NCI-H2196 (cell line): ENCODE data around the gene EPB41L4A.
"Not testable (repeated sequence)": the region's sequence is repeated elsewhere in the genome, so short reads cannot be mapped to it uniquely, and the experiment has no call there.

Source experiments
- DNase-seq: peaks from one replicate; lab custom pipeline; 2025; ENCODE audit not compliant: unreplicated experiment; lab: John Stamatoyannopoulos, UW

EPB41L4A gene

GRCh38 chr5:112258571-112258970, 160.5 kb downstream of the EPB41L4A start:
- DNase-seq, result no peak

- no peak for DNase-seq
Measured at GRCh38 chr5:112257976-112258375, 161.1 kb downstream of the EPB41L4A start.

GRCh38 chr5:112257005-112257404, 162.1 kb downstream of the EPB41L4A start:
- DNase-seq, result no peak

GRCh38 chr5:112254303-112254702, 164.8 kb downstream of the EPB41L4A start:
- DNase-seq, result no peak

- no peak for DNase-seq
Measured at GRCh38 chr5:112253478-112254250, 165.4 kb downstream of the EPB41L4A start.

GRCh38 chr5:112250551-112250950, 168.5 kb downstream of the EPB41L4A start:
- DNase-seq, result no peak

- no peak for DNase-seq
Measured at GRCh38 chr5:112248623-112249022, 170.5 kb downstream of the EPB41L4A start.

- no peak for DNase-seq
Measured at GRCh38 chr5:112247960-112248359, 171.1 kb downstream of the EPB41L4A start.

- DNase-seq, result no peak
Measured at GRCh38 chr5:112245656-112246055, 173.4 kb downstream of the EPB41L4A start.

GRCh38 chr5:112239996-112240395, 179.1 kb downstream of the EPB41L4A start:
- DNase-seq, result no peak

GRCh38 chr5:112238473-112238872, 180.6 kb downstream of the EPB41L4A start:
- DNase-seq, result no peak

- DNase-seq, result no peak
Measured at GRCh38 chr5:112237456-112237855, 181.6 kb downstream of the EPB41L4A start.

- DNase-seq, result no peak
Measured at GRCh38 chr5:112234000-112234399, 185.1 kb downstream of the EPB41L4A start.

- DNase-seq, result no peak
Measured at GRCh38 chr5:112232667-112233066, 186.4 kb downstream of the EPB41L4A start.

- no peak for DNase-seq
Measured at GRCh38 chr5:112230606-112231005, 188.5 kb downstream of the EPB41L4A start.

GRCh38 chr5:112228667-112229066, 190.4 kb downstream of the EPB41L4A start:
- peak; percentile 76 for DNase-seq

GRCh38 chr5:112227911-112228631, 191.0 kb downstream of the EPB41L4A start:
- no peak for DNase-seq

GRCh38 chr5:112226215-112226614, 192.9 kb downstream of the EPB41L4A start:
- no peak for DNase-seq

- DNase-seq, result not testable (repeated sequence)
Measured at GRCh38 chr5:112222997-112223396, 196.1 kb downstream of the EPB41L4A start.

GRCh38 chr5:112221128-112221527, 197.9 kb downstream of the EPB41L4A start:
- no peak for DNase-seq

GRCh38 chr5:112219000-112219399, 200.1 kb downstream of the EPB41L4A start:
- DNase-seq, result no peak

- no peak for DNase-seq
Measured at GRCh38 chr5:112217843-112218579, 201.1 kb downstream of the EPB41L4A start.
